GM12864 (cell line): Measurements from ENCODE around the gene SPINT4.
"Not testable (repeated sequence)": the region's sequence is repeated elsewhere in the genome, so short reads cannot be mapped to it uniquely, and the experiment has no call there.

ENCODE experiments used
- DNase-seq: peaks from one replicate; pipeline ENCODE4 v3.0.0-alpha.2; 2011; ENCODE audit warnings: low read depth
- H3K4me3 ChIP-seq: 2 replicates; pipeline ENCODE4 v1.5.1; 2011; ENCODE audit warnings: mild to moderate bottlenecking, low read depth, low read length, control low read depth
- CTCF ChIP-seq: IDR thresholded peaks from 2 replicates; pipeline ENCODE4 v1.5.1; 2011; ENCODE audit warnings: low read depth, mild to moderate bottlenecking, moderate library complexity, low read length, control low read depth, inconsistent platforms; ENCODE audit errors: missing control alignments

SPINT4 gene

GRCh38 chr20:45742596-45742995 lies 20.4 kb downstream of the SPINT4 start:
- no peak for TF ChIP-seq CTCF
- H3K4me3 ChIP-seq = no peak overlapping the region
- DNase-seq = no peak

GRCh38 chr20:45745015-45745414 lies 22.9 kb downstream of the SPINT4 start:
- TF ChIP-seq CTCF = no peak
- no peak for DNase-seq
- no peak overlapping the region for H3K4me3 ChIP-seq

GRCh38 chr20:45751721-45752120 lies 29.6 kb downstream of the SPINT4 start:
- DNase-seq = no peak
- no peak for TF ChIP-seq CTCF
- H3K4me3 ChIP-seq = no peak overlapping the region

- DNase-seq = no peak
- TF ChIP-seq CTCF = no peak
Measured at GRCh38 chr20:45752746-45753145, 30.6 kb downstream of the SPINT4 start.

GRCh38 chr20:45758096-45758495 lies 35.9 kb downstream of the SPINT4 start:
- DNase-seq = no peak
- TF ChIP-seq CTCF = no peak
- H3K4me3 ChIP-seq = no peak overlapping the region

More at GRCh38 chr20:45752746-45753145, 30.6 kb downstream of the SPINT4 start:
- H3K4me3 ChIP-seq = no peak overlapping the region

- DNase-seq, H3K4me3 ChIP-seq: not testable (repeated sequence)
Measured at GRCh38 chr20:45759921-45760320, 37.8 kb downstream of the SPINT4 start.

GRCh38 chr20:45761966-45762365 lies 39.8 kb downstream of the SPINT4 start:
- not testable (repeated sequence) for DNase-seq, H3K4me3 ChIP-seq

- H3K4me3 ChIP-seq, DNase-seq: not testable (repeated sequence)
Measured at GRCh38 chr20:45764618-45765282, 42.6 kb downstream of the SPINT4 start.
